Mesothelial cell of epicardium (in vitro differentiated cells): ENCODE measurements around the gene CCDC171. TPM values are rescaled to one million over a fixed set of nuclear protein-coding genes. Genes with fewer than 3 reads are reported as not detected.
"Not testable (repeated sequence)": the region's sequence is repeated elsewhere in the genome, so short reads cannot be mapped to it uniquely, and the experiment has no call there.

Experiments used
- DNase-seq, 2 experiments: peaks; one replicate each; pipeline ENCODE4 v3.0.0; 2021; ENCODE audit warnings: low spot score in 2 of 2; ENCODE audit not compliant: unreplicated experiment in 2 of 2
- H3K27ac Mint-ChIP-seq: 2 replicates; pipeline ENCODE4 v1.8.0; 2021; ENCODE audit warnings: mixed read lengths
- H3K27me3 Mint-ChIP-seq: 2 replicates; pipeline ENCODE4 v1.8.0; 2021; ENCODE audit warnings: low read depth, mixed read lengths
- H3K36me3 Mint-ChIP-seq: 2 replicates; pipeline ENCODE4 v1.8.0; 2021; ENCODE audit warnings: mixed read lengths
- H3K4me1 Mint-ChIP-seq: 2 replicates; pipeline ENCODE4 v1.8.0; 2021; ENCODE audit warnings: mixed read lengths
- H3K4me3 Mint-ChIP-seq: 2 replicates; pipeline ENCODE4 v1.8.0; 2021; ENCODE audit warnings: mild to moderate bottlenecking, moderate library complexity, mixed read lengths
- H3K9me3 Mint-ChIP-seq: 2 replicates; pipeline ENCODE4 v1.8.0; 2021; ENCODE audit warnings: mixed read lengths
- CTCF ChIP-seq: fragments of 200-600 bp; sonication (generic); IDR thresholded peaks from one replicate; pipeline ENCODE4 v1.5.0; 2021; ENCODE audit warnings: antibody characterized with exemption; ENCODE audit not compliant: unreplicated experiment
- total RNA-seq: library from RNA; stranded (reverse); gene quantifications from 3 replicates; pipeline ENCODE4 v1.2.1, GENCODE V29; 2021

Gene CCDC171
- total RNA-seq, 1 donor from 2014 or later: 9.8 TPM

GRCh38 chr9:15693701-15694100, 140.9 kb downstream of the CCDC171 start:
- TF ChIP-seq CTCF: no peak
- peaks cover 23% of the 10 kb centered on the region for H3K9me3 Mint-ChIP-seq
- H3K27ac Mint-ChIP-seq: no peak overlapping the region
- H3K4me3 Mint-ChIP-seq: no peak overlapping the region
- no peak for DNase-seq
- H3K36me3 Mint-ChIP-seq: peaks cover 12% of the 10 kb centered on the region
- H3K4me1 Mint-ChIP-seq: no peaks in the 10 kb centered on the region
- no peaks in the 10 kb centered on the region for H3K27me3 Mint-ChIP-seq

GRCh38 chr9:15696979-15697378, 144.1 kb downstream of the CCDC171 start:
- no peak overlapping the region for H3K27ac Mint-ChIP-seq
- H3K9me3 Mint-ChIP-seq: peaks cover 20% of the 10 kb centered on the region
- peaks cover 25% of the 10 kb centered on the region for H3K36me3 Mint-ChIP-seq
- H3K27me3 Mint-ChIP-seq: no peaks in the 10 kb centered on the region
- H3K4me1 Mint-ChIP-seq: no peaks in the 10 kb centered on the region
- H3K4me3 Mint-ChIP-seq: no peak overlapping the region
- no peak for DNase-seq
- no peak for TF ChIP-seq CTCF

GRCh38 chr9:15697446-15697851, 144.6 kb downstream of the CCDC171 start:
- Mint-ChIP-seq H3K27me3 (no peaks in the 10 kb centered on the region), H3K4me3 (no peak overlapping the region), H3K4me1 (no peaks in the 10 kb centered on the region), H3K36me3 (peaks cover 25% of the 10 kb centered on the region), H3K27ac (no peak overlapping the region), H3K9me3 (peaks cover 23% of the 10 kb centered on the region)
- TF ChIP-seq CTCF: no peak
- DNase-seq: no peak

GRCh38 chr9:15699876-15700559, 147.2 kb downstream of the CCDC171 start:
- H3K36me3 Mint-ChIP-seq: peaks cover 21% of the 10 kb centered on the region
- not testable (repeated sequence) for H3K27ac Mint-ChIP-seq, DNase-seq, H3K4me3 Mint-ChIP-seq, H3K4me1 Mint-ChIP-seq, H3K27me3 Mint-ChIP-seq
- H3K9me3 Mint-ChIP-seq: peaks cover 23% of the 10 kb centered on the region

- no peak for DNase-seq
- Mint-ChIP-seq H3K4me1 (peaks cover 12% of the 10 kb centered on the region), H3K9me3 (peaks cover 2% of the 10 kb centered on the region), H3K27me3 (no peaks in the 10 kb centered on the region), H3K27ac (no peak overlapping the region), H3K36me3 (no peaks in the 10 kb centered on the region), H3K4me3 (no peak overlapping the region)
- TF ChIP-seq CTCF: no peak
These were observed 154.2 kb downstream of the CCDC171 start for GRCh38 chr9:15707000-15707399.

GRCh38 chr9:15711531-15711930, 158.7 kb downstream of the CCDC171 start:
- Mint-ChIP-seq H3K4me1 (peaks cover 15% of the 10 kb centered on the region), H3K9me3 (no peaks in the 10 kb centered on the region), H3K27me3 (no peaks in the 10 kb centered on the region), H3K27ac (peak overlapping the region; percentile 35), H3K4me3 (no peak overlapping the region), H3K36me3 (peaks cover 2% of the 10 kb centered on the region)
- no peak for DNase-seq
- no peak for TF ChIP-seq CTCF
